SIG-M5 (cell line): Measurements from ENCODE around the gene SNAPC2.
"Not testable (repeated sequence)": the region's sequence is repeated elsewhere in the genome, so short reads cannot be mapped to it uniquely, and the experiment has no call there.

ENCODE experiments used
- DNase-seq: peaks from one replicate; lab custom pipeline; 2025; lab: John Stamatoyannopoulos, UW

SNAPC2 gene

GRCh38 chr19:7908742-7909461 lies 11.2 kb upstream of the SNAPC2 start:
- DNase-seq, result no peak

GRCh38 chr19:7909471-7910067 lies 10.6 kb upstream of the SNAPC2 start:
- DNase-seq, result no peak

GRCh38 chr19:7910321-7911161 lies 9.6 kb upstream of the SNAPC2 start:
- DNase-seq, result no peak

- DNase-seq, result no peak
Measured at GRCh38 chr19:7911508-7912143, 8.5 kb upstream of the SNAPC2 start.

- no peak for DNase-seq
Measured at GRCh38 chr19:7912144-7912696, 7.9 kb upstream of the SNAPC2 start.

- no peak for DNase-seq
Measured at GRCh38 chr19:7912697-7913564, 7.2 kb upstream of the SNAPC2 start.

GRCh38 chr19:7913652-7914051 lies 6.5 kb upstream of the SNAPC2 start:
- no peak for DNase-seq

- DNase-seq, result no peak
Measured at GRCh38 chr19:7914099-7914498, 6.0 kb upstream of the SNAPC2 start.

GRCh38 chr19:7914598-7915045 lies 5.5 kb upstream of the SNAPC2 start, which contains the start of gene TGFBR3L:
TSS of gene TGFBR3L (plus strand) at chr19:7914830.
- no peak for DNase-seq

GRCh38 chr19:7915250-7916102 lies 4.7 kb upstream of the SNAPC2 start:
- no peak for DNase-seq

GRCh38 chr19:7916103-7916954 lies 3.8 kb upstream of the SNAPC2 start:
- DNase-seq, result no peak

GRCh38 chr19:7916955-7917266 lies 3.2 kb upstream of the SNAPC2 start:
- DNase-seq, result no peak

GRCh38 chr19:7917267-7918061 lies 2.7 kb upstream of the SNAPC2 start:
- no peak for DNase-seq

- DNase-seq, result not testable (repeated sequence)
Measured at GRCh38 chr19:7918062-7918614, 2.0 kb upstream of the SNAPC2 start.

- no peak for DNase-seq
Measured at GRCh38 chr19:7918615-7919421, 1.3 kb upstream of the SNAPC2 start.

GRCh38 chr19:7920519-7921301 lies 572 bp downstream of the SNAPC2 start:
- DNase-seq, result peak; percentile 84
